GM13977 (cell line): ENCODE data around the gene PPP2R3C.

Experiments used
- DNase-seq: peaks from one replicate; pipeline ENCODE4 v3.0.0; 2012; ENCODE audit warnings: low spot score
- in situ Hi-C: fragments of 300-500 bp; cut with MboI; formaldehyde crosslinking; loops from one replicate; pipeline ENCODE4 v1.12.0; 2022; ENCODE audit warnings: low sequenced_read_pairs, low pct_unique_long_range_greater_than_20kb, mixed read lengths, inconsistent platforms; ENCODE audit not compliant: unreplicated experiment
- TF ChIP-seq, protein P1 (sequence below): IDR thresholded peaks from 2 replicates; pipeline ENCODE4 v1.5.1; 2012; ENCODE audit warnings: mild to moderate bottlenecking, control low read depth; ENCODE audit not compliant: insufficient read depth; ENCODE audit errors: extremely low read depth, missing control alignments

The PPP2R3C gene

GRCh38 chr14:35085441-35085840 lies 36.3 kb downstream of the PPP2R3C start:
- in situ Hi-C loops = no loop called here
- TF ChIP-seq, protein P1, sequence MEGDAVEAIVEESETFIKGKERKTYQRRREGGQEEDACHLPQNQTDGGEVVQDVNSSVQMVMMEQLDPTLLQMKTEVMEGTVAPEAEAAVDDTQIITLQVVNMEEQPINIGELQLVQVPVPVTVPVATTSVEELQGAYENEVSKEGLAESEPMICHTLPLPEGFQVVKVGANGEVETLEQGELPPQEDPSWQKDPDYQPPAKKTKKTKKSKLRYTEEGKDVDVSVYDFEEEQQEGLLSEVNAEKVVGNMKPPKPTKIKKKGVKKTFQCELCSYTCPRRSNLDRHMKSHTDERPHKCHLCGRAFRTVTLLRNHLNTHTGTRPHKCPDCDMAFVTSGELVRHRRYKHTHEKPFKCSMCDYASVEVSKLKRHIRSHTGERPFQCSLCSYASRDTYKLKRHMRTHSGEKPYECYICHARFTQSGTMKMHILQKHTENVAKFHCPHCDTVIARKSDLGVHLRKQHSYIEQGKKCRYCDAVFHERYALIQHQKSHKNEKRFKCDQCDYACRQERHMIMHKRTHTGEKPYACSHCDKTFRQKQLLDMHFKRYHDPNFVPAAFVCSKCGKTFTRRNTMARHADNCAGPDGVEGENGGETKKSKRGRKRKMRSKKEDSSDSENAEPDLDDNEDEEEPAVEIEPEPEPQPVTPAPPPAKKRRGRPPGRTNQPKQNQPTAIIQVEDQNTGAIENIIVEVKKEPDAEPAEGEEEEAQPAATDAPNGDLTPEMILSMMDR = no peak
- no peak for DNase-seq

GRCh38 chr14:35083530-35084150 lies 38.1 kb downstream of the PPP2R3C start:
- DNase-seq = no peak
- in situ Hi-C loops = no loop called here
- TF ChIP-seq, protein P1 = no peak

DNA sequence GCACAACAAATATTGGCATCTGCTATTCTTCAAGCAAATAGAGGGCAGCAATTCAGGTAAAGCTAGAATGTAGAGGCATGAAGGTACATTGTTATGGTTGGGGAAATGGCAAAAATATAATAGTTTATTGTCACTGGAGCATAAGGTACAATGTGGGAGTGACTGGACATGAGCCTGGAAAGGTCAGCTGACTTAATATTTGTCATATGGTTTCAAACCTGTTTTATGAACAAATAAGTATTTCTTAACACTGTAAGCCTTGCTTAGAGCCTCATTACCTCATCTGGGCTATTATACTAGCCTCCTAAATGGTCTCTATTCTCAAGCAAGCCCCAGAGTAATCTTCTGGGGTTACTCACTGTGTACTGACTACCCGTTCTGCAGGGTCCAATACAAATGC lies 42.0 kb downstream of the PPP2R3C start:
- in situ Hi-C loops = no loop called here
- no peak for DNase-seq
- TF ChIP-seq, protein P1 = no peak

- TF ChIP-seq, protein P1 = no peak
- no peak for DNase-seq
- in situ Hi-C loops = no loop called here
Observed at GRCh38 chr14:35078082-35078481, 43.7 kb downstream of the PPP2R3C start.

DNA sequence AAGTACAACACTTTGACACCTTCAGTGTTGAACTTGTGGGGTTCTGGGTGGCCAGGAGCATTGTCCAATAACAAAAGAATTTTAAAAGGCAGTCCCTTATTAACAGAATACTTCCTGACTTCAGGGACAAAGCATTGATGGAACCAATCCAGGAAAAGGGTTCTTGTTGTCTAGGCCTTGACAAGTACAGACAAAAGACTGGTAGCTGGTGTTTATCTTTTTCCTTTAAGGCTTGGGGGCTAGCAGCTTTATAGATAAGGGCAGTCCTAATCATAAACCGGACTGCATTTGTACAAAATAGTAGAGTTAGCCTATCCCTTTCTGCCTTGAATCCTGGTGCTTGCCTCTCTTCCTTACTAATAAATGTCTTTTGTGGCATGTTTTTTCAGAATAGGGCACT lies 48.3 kb downstream of the PPP2R3C start:
- TF ChIP-seq, protein P1 = no peak
- no peak for DNase-seq
- in situ Hi-C loops = no loop called here

GRCh38 chr14:35072226-35072625 lies 49.6 kb downstream of the PPP2R3C start:
- in situ Hi-C loops = no loop called here
- TF ChIP-seq, protein P1 = no peak
- DNase-seq = no peak
